GM12873 (cell line): ENCODE data around the gene PLEKHA5.

Experiments used
- TF ChIP-seq, protein P1 (sequence below): IDR thresholded peaks from 2 replicates; pipeline ENCODE4 v1.5.1; 2012; ENCODE audit warnings: low read depth, mild to moderate bottlenecking, moderate library complexity, low read length, control low read depth; ENCODE audit not compliant: insufficient read depth; ENCODE audit errors: missing control alignments

Gene PLEKHA5

DNA sequence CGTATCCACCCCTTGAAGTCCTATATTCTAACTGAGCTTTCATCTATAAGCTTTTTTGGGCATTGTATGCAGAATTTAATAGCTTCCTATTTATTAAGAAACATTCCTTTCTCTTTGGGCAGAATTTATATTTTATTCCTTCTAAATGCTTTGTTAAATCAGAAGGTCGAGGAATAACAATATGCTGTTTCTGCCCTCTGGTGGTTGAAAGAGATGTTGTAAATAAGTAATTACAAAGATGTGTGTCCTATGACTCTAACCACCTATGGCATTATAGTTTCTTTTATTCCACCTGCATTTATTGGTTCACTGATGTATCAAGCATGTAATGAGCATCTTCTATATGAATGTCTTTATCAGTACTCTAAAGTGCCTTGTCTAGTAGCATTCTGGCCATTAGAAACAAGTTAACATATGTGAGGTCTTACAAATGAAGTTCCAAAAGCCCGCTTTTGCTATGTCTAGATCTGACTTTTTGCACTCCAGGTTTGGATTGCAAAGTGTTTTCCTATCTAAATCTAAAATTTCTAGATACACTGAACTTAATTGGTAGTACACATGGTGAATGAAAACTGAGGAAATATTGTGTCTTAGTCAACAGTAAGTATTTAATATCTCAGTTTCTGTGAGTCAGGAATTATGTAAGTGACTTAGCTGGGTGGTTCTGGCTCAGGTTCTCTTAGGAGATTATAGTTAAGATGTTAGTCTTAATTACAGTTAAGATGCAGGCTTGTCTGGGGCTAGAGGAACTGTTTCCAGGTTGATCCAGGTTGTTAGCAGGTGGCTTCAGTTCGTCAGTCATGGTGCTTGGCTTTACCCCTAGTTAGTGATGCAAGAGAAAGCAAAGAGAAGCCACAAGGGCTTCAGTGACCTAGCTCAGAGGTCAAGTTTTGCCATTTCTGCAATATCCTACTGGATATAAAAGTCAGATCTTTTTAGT lies 57.5 kb downstream of the PLEKHA5 start:
- TF ChIP-seq, protein P1, sequence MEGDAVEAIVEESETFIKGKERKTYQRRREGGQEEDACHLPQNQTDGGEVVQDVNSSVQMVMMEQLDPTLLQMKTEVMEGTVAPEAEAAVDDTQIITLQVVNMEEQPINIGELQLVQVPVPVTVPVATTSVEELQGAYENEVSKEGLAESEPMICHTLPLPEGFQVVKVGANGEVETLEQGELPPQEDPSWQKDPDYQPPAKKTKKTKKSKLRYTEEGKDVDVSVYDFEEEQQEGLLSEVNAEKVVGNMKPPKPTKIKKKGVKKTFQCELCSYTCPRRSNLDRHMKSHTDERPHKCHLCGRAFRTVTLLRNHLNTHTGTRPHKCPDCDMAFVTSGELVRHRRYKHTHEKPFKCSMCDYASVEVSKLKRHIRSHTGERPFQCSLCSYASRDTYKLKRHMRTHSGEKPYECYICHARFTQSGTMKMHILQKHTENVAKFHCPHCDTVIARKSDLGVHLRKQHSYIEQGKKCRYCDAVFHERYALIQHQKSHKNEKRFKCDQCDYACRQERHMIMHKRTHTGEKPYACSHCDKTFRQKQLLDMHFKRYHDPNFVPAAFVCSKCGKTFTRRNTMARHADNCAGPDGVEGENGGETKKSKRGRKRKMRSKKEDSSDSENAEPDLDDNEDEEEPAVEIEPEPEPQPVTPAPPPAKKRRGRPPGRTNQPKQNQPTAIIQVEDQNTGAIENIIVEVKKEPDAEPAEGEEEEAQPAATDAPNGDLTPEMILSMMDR = peak; percentile 38

DNA sequence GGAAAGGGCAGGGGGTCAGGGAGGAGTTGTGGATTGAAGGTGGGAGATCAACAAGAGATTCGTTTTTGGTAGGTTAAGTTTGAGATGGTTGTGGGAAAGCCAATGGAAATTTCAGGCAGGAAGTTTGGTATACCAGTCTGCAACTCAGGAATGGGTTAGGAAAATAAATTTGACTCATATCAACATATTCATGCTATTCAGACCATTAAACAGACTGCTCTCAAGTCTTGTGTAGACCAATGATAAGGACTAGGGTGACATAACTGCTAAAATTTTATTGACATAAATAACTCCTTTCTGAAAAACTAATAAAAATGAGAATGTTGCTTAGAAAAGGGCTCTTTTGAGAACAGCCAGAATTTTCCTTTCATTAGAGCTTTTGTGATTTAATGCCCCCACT lies 60.0 kb downstream of the PLEKHA5 start:
- TF ChIP-seq, protein P1 = no peak

DNA sequence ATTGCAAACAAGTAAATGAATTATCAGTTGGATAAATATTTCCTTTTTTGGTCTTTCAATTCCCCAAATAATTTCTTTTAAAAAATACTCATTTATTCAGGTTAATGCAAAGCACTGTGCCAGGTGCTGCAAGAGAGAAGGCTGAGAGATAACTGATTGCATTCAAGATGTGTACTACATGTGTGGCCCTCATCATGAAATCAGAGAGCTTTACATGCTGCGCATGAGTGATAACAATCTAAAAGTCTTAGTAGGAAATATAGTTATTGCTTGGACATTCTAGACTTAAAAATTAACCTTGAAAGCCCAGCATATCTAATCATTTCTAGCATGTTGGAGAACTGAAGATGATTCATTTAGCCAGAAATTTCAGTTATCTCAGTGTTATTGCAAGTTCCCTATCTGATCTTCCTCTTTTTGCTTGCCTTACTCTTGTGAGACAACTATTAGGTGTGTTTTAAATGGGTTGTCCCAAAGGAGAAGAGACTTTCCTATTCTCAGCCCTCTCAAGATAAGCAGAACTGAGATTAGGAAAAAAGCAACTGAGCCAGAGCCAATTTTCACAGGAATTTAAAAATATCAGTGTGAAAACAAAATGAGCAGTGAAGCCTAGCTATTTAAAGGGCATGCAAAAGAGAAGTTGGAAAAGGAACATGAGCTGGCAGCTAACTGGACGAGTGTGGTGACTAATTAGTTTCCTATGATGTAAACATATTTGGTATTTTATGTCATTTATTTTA lies 60.9 kb downstream of the PLEKHA5 start:
- TF ChIP-seq, protein P1 = no peak

DNA sequence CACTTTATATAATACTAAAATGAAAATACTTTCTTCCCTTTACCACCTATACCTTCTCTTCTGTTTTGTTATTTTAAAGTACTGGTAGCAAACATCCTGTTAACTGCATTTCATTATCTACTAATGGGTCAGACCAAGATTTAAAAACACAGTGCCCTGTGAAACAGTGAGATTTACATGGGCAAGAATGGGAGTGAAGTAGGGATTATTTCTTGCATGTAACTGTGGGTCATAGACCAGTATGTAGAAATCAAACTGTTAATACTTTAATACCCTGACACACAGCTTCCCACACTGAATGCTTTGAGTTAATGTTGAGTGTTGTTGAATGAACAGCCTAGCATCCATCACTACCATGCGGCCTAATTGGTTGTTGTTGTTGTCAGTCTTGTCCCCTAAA lies 61.6 kb downstream of the PLEKHA5 start:
- TF ChIP-seq, protein P1 = no peak

DNA sequence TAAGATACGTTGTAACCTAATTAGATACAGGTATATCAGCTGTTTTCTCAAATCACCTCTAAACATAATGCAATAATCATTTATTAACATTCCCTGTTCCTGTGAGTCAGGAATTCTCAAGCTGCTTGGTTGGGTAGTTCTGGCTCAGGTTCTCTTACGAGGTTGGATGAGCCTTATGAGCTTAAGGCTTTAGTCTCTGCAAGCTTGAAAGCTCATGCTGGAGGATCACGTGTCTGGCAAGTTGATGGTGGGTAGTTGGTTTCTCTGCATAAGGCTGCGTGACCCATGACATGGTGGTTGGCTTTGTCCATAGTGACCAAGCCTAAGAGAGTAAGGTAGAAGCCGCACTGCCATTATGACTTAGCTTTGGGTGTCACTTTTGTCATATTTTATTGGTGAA lies 62.0 kb downstream of the PLEKHA5 start:
- TF ChIP-seq, protein P1 = no peak

DNA sequence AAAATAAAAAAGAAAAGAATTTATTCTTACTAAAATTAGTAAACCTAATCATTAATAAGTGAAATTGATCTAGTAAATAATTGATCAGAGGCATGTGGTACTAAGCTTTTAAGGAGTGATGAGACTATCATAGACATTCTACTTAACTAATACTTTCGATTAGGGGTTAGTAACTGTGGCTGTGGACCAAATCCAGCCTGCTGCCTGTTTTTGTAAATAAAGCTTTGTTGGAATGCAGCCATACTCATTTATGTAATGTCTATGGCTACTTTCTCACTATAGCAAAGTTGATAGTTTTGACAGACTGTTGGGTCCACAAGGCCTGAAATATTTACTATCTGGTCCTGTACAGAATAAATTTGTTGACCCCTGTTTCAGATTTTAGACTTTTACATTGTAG lies 63.2 kb downstream of the PLEKHA5 start:
- TF ChIP-seq, protein P1 = no peak

DNA sequence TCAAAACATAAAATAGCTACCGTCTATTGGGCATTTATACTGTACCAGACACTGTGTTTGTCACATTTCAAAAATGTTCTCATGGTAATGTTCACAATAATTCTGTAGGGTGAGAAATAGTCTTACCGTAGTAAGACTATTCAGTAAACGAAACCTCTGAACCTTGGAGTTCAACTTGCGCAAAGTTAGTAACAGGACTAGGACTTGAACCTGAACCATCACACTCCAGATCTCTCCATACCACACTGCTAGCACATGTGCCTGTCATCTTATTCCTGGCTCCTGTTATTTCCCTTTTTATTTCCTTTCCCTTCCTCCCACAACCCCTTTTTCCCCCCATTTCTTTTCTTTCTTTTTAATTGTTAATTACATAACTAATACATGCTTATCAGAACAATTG lies 65.4 kb downstream of the PLEKHA5 start:
- TF ChIP-seq, protein P1 = no peak
